Neutrophil (primary cell): ENCODE data around the gene SAT1.

Experiments
- H3K27ac ChIP-seq: fragments of 200-600 bp; sonication (generic); 2 replicates; pipeline ENCODE4 v1.5.1; 2016; ENCODE audit warnings: mild to moderate bottlenecking, moderate library complexity
- H3K27me3 ChIP-seq: fragments of 200-600 bp; sonication (generic); 2 replicates; pipeline ENCODE4 v1.6.0; 2016; ENCODE audit warnings: mild to moderate bottlenecking
- H3K36me3 ChIP-seq: fragments of 200-600 bp; sonication (generic); 2 replicates; pipeline ENCODE4 v1.5.1; 2017
- H3K4me1 ChIP-seq, 2 experiments: fragments of 200-600 bp in 1 of 2; sonication (generic) in 1 of 2; 1 replicate in 1 of 2; 2 replicates in 1 of 2; pipeline versions ENCODE4 v1.5.1 to v1.6.1; 2013 to 2016; ENCODE audit warnings: low read depth in 1 of 2, low read length in 1 of 2, mild to moderate bottlenecking in 1 of 2, moderate library complexity in 1 of 2; ENCODE audit not compliant: control insufficient read depth in 1 of 2, insufficient read depth in 1 of 2
- H3K4me3 ChIP-seq, 2 experiments: fragments of 200-600 bp in 1 of 2; sonication (generic) in 1 of 2; 1 replicate in 1 of 2; 2 replicates in 1 of 2; pipeline ENCODE4 v1.5.1; 2013 to 2016; ENCODE audit warnings: low read depth in 1 of 2, low read length in 1 of 2, mild to moderate bottlenecking in 1 of 2, moderate library complexity in 1 of 2
- H3K9me3 ChIP-seq: fragments of 200-600 bp; sonication (generic); 2 replicates; pipeline ENCODE4 v1.5.1; 2016
- CTCF ChIP-seq: fragments of 200-600 bp; sonication (generic); IDR thresholded peaks from 2 replicates; pipeline ENCODE4 v1.5.1; 2016; ENCODE audit warnings: antibody characterized with exemption

SAT1 gene

GRCh38 chrX:23819385-23820234 is 36.6 kb downstream of the SAT1 start:
- no peaks in the 10 kb centered on the region for H3K9me3 ChIP-seq
- H3K27ac ChIP-seq = no peak overlapping the region
- no peak overlapping the region for H3K4me3 ChIP-seq
- no peak for TF ChIP-seq CTCF
- H3K27me3 ChIP-seq = no peaks in the 10 kb centered on the region
- peaks cover 0 to 4% of the 10 kb centered on the region in 2 experiments for H3K4me1 ChIP-seq
- no peaks in the 10 kb centered on the region for H3K36me3 ChIP-seq

DNA sequence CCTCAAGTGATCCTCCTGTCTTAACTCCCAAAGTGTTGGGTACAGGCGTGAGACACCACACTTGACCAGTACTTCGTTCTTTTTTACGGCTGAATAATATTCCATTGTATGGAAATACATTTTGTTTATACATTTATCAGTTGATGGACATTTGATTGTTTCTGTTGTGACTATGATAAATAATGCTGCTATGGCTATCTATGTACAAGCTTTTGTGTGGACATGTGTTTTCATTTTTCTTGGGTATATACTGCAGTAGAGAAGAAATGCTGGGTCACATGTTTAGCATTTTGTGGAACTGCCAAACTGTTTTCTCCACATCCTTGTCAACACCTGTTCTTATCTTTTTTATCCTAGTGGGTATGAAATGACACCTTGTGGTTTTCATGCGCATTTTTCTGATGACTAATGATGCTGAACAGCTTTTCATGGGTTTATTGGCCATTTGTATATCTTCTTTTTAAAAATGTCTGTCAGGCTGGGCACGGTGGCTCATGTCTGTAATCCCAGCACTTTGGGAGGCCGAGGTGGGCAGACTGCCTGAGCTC is 37.3 kb downstream of the SAT1 start:
- no peak for TF ChIP-seq CTCF
- H3K27me3 ChIP-seq = no peaks in the 10 kb centered on the region
- no peaks in the 10 kb centered on the region for H3K9me3 ChIP-seq
- H3K27ac ChIP-seq = no peak overlapping the region
- no peak overlapping the region for H3K4me3 ChIP-seq
- peaks cover 0 to 4% of the 10 kb centered on the region in 2 experiments for H3K4me1 ChIP-seq
- no peaks in the 10 kb centered on the region for H3K36me3 ChIP-seq

GRCh38 chrX:23821847-23822246 is 38.9 kb downstream of the SAT1 start:
- no peaks in the 10 kb centered on the region for H3K36me3 ChIP-seq
- no peak overlapping the region for H3K4me3 ChIP-seq
- no peaks in the 10 kb centered on the region for H3K9me3 ChIP-seq
- peaks cover 0 to 4% of the 10 kb centered on the region in 2 experiments for H3K4me1 ChIP-seq
- no peak for TF ChIP-seq CTCF
- H3K27me3 ChIP-seq = no peaks in the 10 kb centered on the region
- no peak overlapping the region for H3K27ac ChIP-seq

DNA sequence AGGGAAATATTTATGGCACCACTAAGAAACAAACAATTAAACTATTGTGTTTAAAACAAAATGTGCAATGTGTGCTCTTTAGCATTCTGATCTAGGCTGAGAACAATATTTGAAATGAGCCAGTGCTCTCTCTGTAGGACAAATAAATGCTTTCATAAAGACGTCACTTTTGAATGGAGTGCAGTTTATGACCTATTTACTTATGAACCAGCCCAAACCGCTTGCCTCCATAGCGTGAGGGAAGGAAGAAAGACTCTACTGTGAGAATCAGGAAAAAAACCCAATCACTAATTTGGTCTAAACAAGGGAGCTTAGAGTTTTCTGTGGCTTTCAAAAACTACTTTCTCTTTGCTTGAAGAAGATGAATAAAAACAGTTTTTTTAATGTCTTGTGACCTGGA is 39.4 kb downstream of the SAT1 start:
- no peaks in the 10 kb centered on the region for H3K27me3 ChIP-seq
- no peak overlapping the region for H3K4me3 ChIP-seq
- no peaks in the 10 kb centered on the region for H3K4me1 ChIP-seq
- no peak overlapping the region for H3K27ac ChIP-seq
- no peaks in the 10 kb centered on the region for H3K9me3 ChIP-seq
- no peaks in the 10 kb centered on the region for H3K36me3 ChIP-seq
- TF ChIP-seq CTCF = no peak

GRCh38 chrX:23822841-23823240 is 39.9 kb downstream of the SAT1 start:
- no peaks in the 10 kb centered on the region for H3K4me1 ChIP-seq
- no peaks in the 10 kb centered on the region for H3K36me3 ChIP-seq
- no peak overlapping the region for H3K4me3 ChIP-seq
- TF ChIP-seq CTCF = no peak
- H3K27me3 ChIP-seq = no peaks in the 10 kb centered on the region
- no peak overlapping the region for H3K27ac ChIP-seq
- H3K9me3 ChIP-seq = no peaks in the 10 kb centered on the region
